ENCODE data around the gene DDIAS.

DDIAS gene

GRCh38 chr11:82930229-82930628 is 28.7 kb downstream of the DDIAS start:
- H2BK120ac ChIP-seq (ENCODE audit: low read depth, low read length) = no peak overlapping the region
- H3K79me1 ChIP-seq (replicated peaks; ENCODE audit: low read length, poor library complexity, severe bottlenecking) = no peaks in the 10 kb centered on the region
- H2AK5ac ChIP-seq (ENCODE audit: low read length, severe bottlenecking) = no peak overlapping the region
- H3K18ac ChIP-seq (ENCODE audit: low read depth in 1 of 2, low read length in 2 of 2) = no peak overlapping the region
- no peak overlapping the region for H3K4me2 ChIP-seq (ENCODE audit: low read length, poor library complexity, severe bottlenecking)
- H2BK12ac ChIP-seq (ENCODE audit: low read length in 2 of 2) = no peak overlapping the region
- DNase-seq = no peak
- no CpG with 5 or more reads among the region's 3 CpGs for WGBS
- no peak overlapping the region for H3K27ac ChIP-seq (ENCODE audit: low read length, poor library complexity, severe bottlenecking)
- H3K9me3 ChIP-seq (ENCODE audit: control insufficient read depth, low read length) = no peaks in the 10 kb centered on the region
- no peak overlapping the region for H2AFZ ChIP-seq (ENCODE audit: low read depth, low read length)
- no peak overlapping the region for H3K9ac ChIP-seq (ENCODE audit: low read length)
- no peaks in the 10 kb centered on the region for H3K4me1 ChIP-seq (ENCODE audit: control insufficient read depth, insufficient read depth, low read depth, low read length)
- H4K91ac ChIP-seq (ENCODE audit: low read length) = no peak overlapping the region
- no peaks in the 10 kb centered on the region for H3K27me3 ChIP-seq (ENCODE audit: control insufficient read depth in 1 of 2, insufficient read depth in 1 of 2, low read length in 2 of 2)
- H2BK15ac ChIP-seq (ENCODE audit: low read depth, poor library complexity, severe bottlenecking) = no peak overlapping the region
- no peak overlapping the region for H4K8ac ChIP-seq (ENCODE audit: low read length)
- H3K14ac ChIP-seq (ENCODE audit: low read length in 2 of 2) = no peak overlapping the region
- H3K36me3 ChIP-seq (ENCODE audit: control insufficient read depth in 1 of 2, insufficient read depth in 2 of 2, low read depth in 1 of 2, low read length in 2 of 2) = no peaks in the 10 kb centered on the region
- H2BK5ac ChIP-seq (ENCODE audit: low read depth, low read length, poor library complexity, severe bottlenecking) = no peak overlapping the region
- no peak overlapping the region for H3K4ac ChIP-seq (ENCODE audit: low read depth in 1 of 2, low read length in 2 of 2)
- H3K23ac ChIP-seq (ENCODE audit: low read length in 2 of 2) = no peak overlapping the region
- no peak overlapping the region for H3K4me3 ChIP-seq (ENCODE audit: insufficient read depth in 1 of 2, low read depth in 1 of 2, low read length in 2 of 2)

- H2AFZ ChIP-seq (ENCODE audit: low read depth, low read length) = no peak overlapping the region
- H3K27ac ChIP-seq (ENCODE audit: low read length, poor library complexity, severe bottlenecking) = no peak overlapping the region
- no peak for DNase-seq
- no peaks in the 10 kb centered on the region for H3K27me3 ChIP-seq (ENCODE audit: control insufficient read depth in 1 of 2, insufficient read depth in 1 of 2, low read length in 2 of 2)
- H4K91ac ChIP-seq (ENCODE audit: low read length) = no peak overlapping the region
- no peak overlapping the region for H2BK12ac ChIP-seq (ENCODE audit: low read length in 2 of 2)
- H3K4me1 ChIP-seq (ENCODE audit: control insufficient read depth, insufficient read depth, low read depth, low read length) = no peaks in the 10 kb centered on the region
- no peak overlapping the region for H2BK5ac ChIP-seq (ENCODE audit: low read depth, low read length, poor library complexity, severe bottlenecking)
- no peak overlapping the region for H3K18ac ChIP-seq (ENCODE audit: low read depth in 1 of 2, low read length in 2 of 2)
- H2BK15ac ChIP-seq (ENCODE audit: low read depth, poor library complexity, severe bottlenecking) = no peak overlapping the region
- no peaks in the 10 kb centered on the region for H3K9me3 ChIP-seq (ENCODE audit: control insufficient read depth, low read length)
- no peak overlapping the region for H3K9ac ChIP-seq (ENCODE audit: low read length)
- WGBS = 96% methylated on average over 2 of the region's 2 CpGs
- no peak overlapping the region for H3K4me2 ChIP-seq (ENCODE audit: low read length, poor library complexity, severe bottlenecking)
- no peak overlapping the region for H3K4ac ChIP-seq (ENCODE audit: low read depth in 1 of 2, low read length in 2 of 2)
- no peak overlapping the region for H4K8ac ChIP-seq (ENCODE audit: low read length)
- no peak overlapping the region for H3K4me3 ChIP-seq (ENCODE audit: insufficient read depth in 1 of 2, low read depth in 1 of 2, low read length in 2 of 2)
- H3K14ac ChIP-seq (ENCODE audit: low read length in 2 of 2) = no peak overlapping the region
- no peaks in the 10 kb centered on the region for H3K79me1 ChIP-seq (replicated peaks; ENCODE audit: low read length, poor library complexity, severe bottlenecking)
- no peaks in the 10 kb centered on the region for H3K36me3 ChIP-seq (ENCODE audit: control insufficient read depth in 1 of 2, insufficient read depth in 2 of 2, low read depth in 1 of 2, low read length in 2 of 2)
- H3K23ac ChIP-seq (ENCODE audit: low read length in 2 of 2) = no peak overlapping the region
- no peak overlapping the region for H2AK5ac ChIP-seq (ENCODE audit: low read length, severe bottlenecking)
- H2BK120ac ChIP-seq (ENCODE audit: low read depth, low read length) = no peak overlapping the region
These were observed 29.2 kb downstream of the DDIAS start for GRCh38 chr11:82930734-82931133.

- H3K23ac ChIP-seq (ENCODE audit: low read length in 2 of 2) = no peak overlapping the region
- H3K18ac ChIP-seq (ENCODE audit: low read depth in 1 of 2, low read length in 2 of 2) = no peak overlapping the region
- DNase-seq = no peak
- H2BK5ac ChIP-seq (ENCODE audit: low read depth, low read length, poor library complexity, severe bottlenecking) = no peak overlapping the region
- H3K79me1 ChIP-seq (replicated peaks; ENCODE audit: low read length, poor library complexity, severe bottlenecking) = no peaks in the 10 kb centered on the region
- no peak overlapping the region for H2BK12ac ChIP-seq (ENCODE audit: low read length in 2 of 2)
- H3K4ac ChIP-seq (ENCODE audit: low read depth in 1 of 2, low read length in 2 of 2) = no peak overlapping the region
- WGBS = no CpG with 5 or more reads among the region's 1 CpG
- H2AFZ ChIP-seq (ENCODE audit: low read depth, low read length) = no peak overlapping the region
- no peak overlapping the region for H4K8ac ChIP-seq (ENCODE audit: low read length)
- no peaks in the 10 kb centered on the region for H3K36me3 ChIP-seq (ENCODE audit: control insufficient read depth in 1 of 2, insufficient read depth in 2 of 2, low read depth in 1 of 2, low read length in 2 of 2)
- no peak overlapping the region for H2AK5ac ChIP-seq (ENCODE audit: low read length, severe bottlenecking)
- no peak overlapping the region for H3K4me2 ChIP-seq (ENCODE audit: low read length, poor library complexity, severe bottlenecking)
- no peak overlapping the region for H4K91ac ChIP-seq (ENCODE audit: low read length)
- H2BK120ac ChIP-seq (ENCODE audit: low read depth, low read length) = no peak overlapping the region
- no peak overlapping the region for H2BK15ac ChIP-seq (ENCODE audit: low read depth, poor library complexity, severe bottlenecking)
- H3K4me3 ChIP-seq (ENCODE audit: insufficient read depth in 1 of 2, low read depth in 1 of 2, low read length in 2 of 2) = no peak overlapping the region
- H3K9ac ChIP-seq (ENCODE audit: low read length) = no peak overlapping the region
- H3K9me3 ChIP-seq (ENCODE audit: control insufficient read depth, low read length) = no peaks in the 10 kb centered on the region
- no peak overlapping the region for H3K27ac ChIP-seq (ENCODE audit: low read length, poor library complexity, severe bottlenecking)
- H3K27me3 ChIP-seq (ENCODE audit: control insufficient read depth in 1 of 2, insufficient read depth in 1 of 2, low read length in 2 of 2) = no peaks in the 10 kb centered on the region
- H3K14ac ChIP-seq (ENCODE audit: low read length in 2 of 2) = no peak overlapping the region
- H3K4me1 ChIP-seq (ENCODE audit: control insufficient read depth, insufficient read depth, low read depth, low read length) = no peaks in the 10 kb centered on the region
These were observed 31.0 kb downstream of the DDIAS start for GRCh38 chr11:82932564-82932963.

- Histone ChIP-seq H2AFZ (ENCODE audit: low read depth, low read length) (no peak overlapping the region), H3K18ac (ENCODE audit: low read depth in 1 of 2, low read length in 2 of 2) (no peak overlapping the region), H2AK5ac (ENCODE audit: low read length, severe bottlenecking) (no peak overlapping the region), H2BK15ac (ENCODE audit: low read depth, poor library complexity, severe bottlenecking) (no peak overlapping the region), H3K27me3 (ENCODE audit: control insufficient read depth in 1 of 2, insufficient read depth in 1 of 2, low read length in 2 of 2) (no peaks in the 10 kb centered on the region), H3K9me3 (ENCODE audit: control insufficient read depth, low read length) (no peaks in the 10 kb centered on the region), H2BK12ac (ENCODE audit: low read length in 2 of 2) (no peak overlapping the region), H3K79me1 (replicated peaks; ENCODE audit: low read length, poor library complexity, severe bottlenecking) (no peaks in the 10 kb centered on the region), H3K27ac (ENCODE audit: low read length, poor library complexity, severe bottlenecking) (no peak overlapping the region), H2BK5ac (ENCODE audit: low read depth, low read length, poor library complexity, severe bottlenecking) (no peak overlapping the region), H4K91ac (ENCODE audit: low read length) (no peak overlapping the region), H3K36me3 (ENCODE audit: control insufficient read depth in 1 of 2, insufficient read depth in 2 of 2, low read depth in 1 of 2, low read length in 2 of 2) (no peaks in the 10 kb centered on the region), H3K9ac (ENCODE audit: low read length) (no peak overlapping the region), H3K4me1 (ENCODE audit: control insufficient read depth, insufficient read depth, low read depth, low read length) (no peaks in the 10 kb centered on the region), H3K4ac (ENCODE audit: low read depth in 1 of 2, low read length in 2 of 2) (no peak overlapping the region), H3K4me3 (ENCODE audit: insufficient read depth in 1 of 2, low read depth in 1 of 2, low read length in 2 of 2) (no peak overlapping the region), H4K8ac (ENCODE audit: low read length) (no peak overlapping the region), H2BK120ac (ENCODE audit: low read depth, low read length) (no peak overlapping the region), H3K4me2 (ENCODE audit: low read length, poor library complexity, severe bottlenecking) (no peak overlapping the region), H3K14ac (ENCODE audit: low read length in 2 of 2) (no peak overlapping the region), H3K23ac (ENCODE audit: low read length in 2 of 2) (no peak overlapping the region)
- DNase-seq = no peak
- WGBS = no CpG with 5 or more reads among the region's 3 CpGs
These were observed 34.7 kb downstream of the DDIAS start for GRCh38 chr11:82936261-82936660.

All from mesenchymal stem cell (in vitro differentiated cells and primary cell).